HG03159 (cell line): ENCODE data around the gene SPATA24.
"Not testable (repeated sequence)": the region's sequence is repeated elsewhere in the genome, so short reads cannot be mapped to it uniquely, and the experiment has no call there.

Experiments
- ATAC-seq: cut with Tn5 transposase; IDR thresholded peaks from one replicate; pipeline ENCODE4 v1.9.1; 2021; ENCODE audit warnings: mild to moderate bottlenecking, moderate library complexity; ENCODE audit not compliant: unreplicated experiment

Gene SPATA24

DNA sequence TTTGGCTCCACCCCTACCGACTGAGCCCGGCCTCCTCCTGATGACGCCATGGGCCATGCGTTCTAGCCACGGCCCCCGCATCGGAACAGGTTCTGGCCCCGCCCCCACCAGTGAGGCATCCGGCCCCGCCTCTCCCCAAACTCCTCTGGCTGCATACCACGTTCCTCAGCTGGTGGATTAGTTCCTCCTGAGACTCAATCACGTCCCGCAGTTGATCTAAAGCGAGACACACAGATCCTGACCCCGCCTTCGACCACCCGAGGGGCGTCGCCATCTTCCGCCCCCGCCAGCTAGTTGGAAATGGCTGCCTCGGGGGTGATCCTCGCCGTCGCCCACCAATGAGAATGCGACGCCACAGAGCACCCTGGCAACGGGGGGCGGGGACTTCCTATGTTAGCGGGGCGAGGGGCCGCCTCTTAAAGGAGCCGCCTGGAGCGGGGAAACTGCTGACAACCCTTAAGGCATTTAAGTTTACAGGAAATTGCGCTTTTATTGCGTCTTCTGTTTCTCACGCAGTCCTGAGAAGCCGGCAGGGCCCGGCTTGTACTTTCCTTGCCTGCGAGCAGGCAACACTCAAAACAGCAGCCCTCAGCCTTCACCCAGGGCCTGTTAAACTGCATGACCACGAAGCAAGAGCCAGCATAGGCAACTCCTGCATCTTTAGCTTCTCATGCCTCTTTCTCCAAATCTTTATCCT is at the start of gene SPATA24:
SPATA24 (minus strand) TSS at position 303 of the 697 bp plus-strand sequence; CDS start at position 274, 29 bp downstream.
- peak; percentile 77 for ATAC-seq

GRCh38 chr5:139451878-139452660 is 48.2 kb upstream of the SPATA24 start:
- no peak for ATAC-seq

- no peak for ATAC-seq
These were observed 47.3 kb upstream of the SPATA24 start for GRCh38 chr5:139451176-139451575.

DNA sequence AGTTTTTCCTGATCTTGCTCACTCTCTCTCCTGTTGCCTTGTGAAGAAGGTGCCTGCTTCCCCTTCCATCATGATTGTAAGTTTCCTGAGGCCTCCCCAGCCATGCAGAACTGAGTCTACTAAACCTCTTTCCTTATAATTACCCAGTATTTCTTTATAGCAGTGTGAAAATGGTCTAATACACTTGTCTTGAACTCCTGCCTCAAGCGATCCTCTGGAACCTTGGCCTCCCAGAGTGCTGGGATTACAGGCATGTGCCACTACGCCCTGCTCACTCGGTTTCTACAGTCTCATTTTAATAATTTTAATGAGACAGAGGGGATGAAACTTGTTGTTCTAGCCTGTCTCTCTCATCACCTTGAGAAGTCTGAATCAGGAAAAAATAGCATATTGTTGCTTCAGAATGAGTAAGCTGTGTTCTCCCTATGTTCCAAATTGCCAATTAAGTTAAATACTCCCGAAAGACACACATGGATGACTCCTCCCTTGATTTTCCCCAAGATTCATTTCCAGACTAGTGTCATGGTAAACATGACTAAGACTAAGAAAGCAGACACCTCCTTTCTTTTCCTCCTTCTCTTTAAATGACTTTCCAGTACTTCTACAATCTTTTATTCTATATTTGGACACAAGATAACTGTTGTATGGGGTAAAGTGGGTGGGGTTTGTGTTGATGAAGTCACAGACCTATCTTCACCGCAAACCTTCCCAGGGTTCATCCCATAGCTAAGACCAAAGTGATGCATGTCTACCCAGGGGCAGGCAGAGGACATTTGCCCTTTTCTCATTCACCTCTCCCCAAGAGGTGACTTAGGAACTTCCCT is 43.3 kb upstream of the SPATA24 start:
- no peak for ATAC-seq

GRCh38 chr5:139445325-139446170 is 41.7 kb upstream of the SPATA24 start:
- no peak for ATAC-seq

- no peak for ATAC-seq
These were observed 40.1 kb upstream of the SPATA24 start for GRCh38 chr5:139443831-139444453.

DNA sequence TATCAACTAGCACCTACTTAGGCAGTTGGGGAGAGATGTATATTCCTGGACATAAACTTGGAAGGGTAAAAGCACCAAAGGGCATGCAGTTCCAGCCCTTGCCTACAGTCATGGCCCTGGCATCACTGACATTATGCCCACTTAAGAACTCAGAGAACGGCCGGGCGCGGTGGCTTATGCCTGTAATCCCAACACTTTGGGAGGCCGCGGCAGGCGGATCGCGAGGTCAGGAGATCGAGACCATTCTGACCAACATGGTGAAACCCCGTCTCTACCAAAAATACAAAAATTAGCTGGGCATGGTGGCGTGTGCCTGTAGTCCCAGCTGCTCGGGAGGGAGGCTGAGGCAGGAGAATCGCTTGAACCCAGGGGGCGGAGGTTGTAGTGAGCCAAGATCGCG is 36.5 kb upstream of the SPATA24 start:
- ATAC-seq = not testable (repeated sequence)

DNA sequence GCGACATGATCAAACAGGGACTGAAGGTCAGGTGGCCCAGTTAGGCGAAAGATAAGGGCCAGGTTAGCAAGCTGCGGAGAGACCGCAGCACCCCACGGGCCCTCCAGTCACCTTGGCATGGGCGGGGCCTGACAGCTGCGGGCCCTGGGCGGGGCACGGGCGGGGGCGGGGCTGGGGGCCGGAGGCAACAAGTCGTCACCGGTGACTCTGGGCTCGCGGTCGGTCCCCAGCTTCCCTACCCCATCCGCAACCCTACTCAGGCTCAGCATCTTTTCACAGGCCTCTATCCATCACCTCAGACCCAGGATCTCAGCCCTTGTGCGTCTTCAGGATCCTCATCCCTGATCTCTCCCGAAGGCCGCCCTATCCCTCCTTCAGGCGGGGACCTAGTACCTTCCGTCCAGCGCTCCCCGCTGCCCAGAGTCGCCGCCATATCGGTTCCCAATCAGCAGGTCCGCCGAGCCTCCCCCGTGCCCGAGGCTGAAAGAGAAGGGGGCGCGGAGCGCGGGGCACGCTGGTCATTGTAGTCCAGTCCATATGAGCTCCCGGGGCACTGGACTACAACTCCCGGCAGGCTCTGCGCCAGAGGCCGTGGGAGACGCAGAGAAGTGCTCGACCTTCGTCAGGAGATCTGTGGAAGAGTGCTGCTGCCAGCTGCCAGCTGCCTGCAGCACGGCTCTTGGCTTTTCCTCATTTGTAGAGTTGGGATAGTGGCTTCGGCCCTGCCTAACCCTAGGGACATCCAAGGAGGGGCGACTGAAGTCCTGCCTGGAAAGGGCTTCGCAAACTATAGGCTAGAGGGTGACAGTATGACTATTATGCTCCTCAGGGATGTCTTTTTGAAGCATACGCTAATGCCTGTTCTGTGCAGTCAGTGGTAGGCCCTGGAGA is 35.4 kb upstream of the SPATA24 start, which contains the start of gene DNAJC18:
DNAJC18 (minus strand) TSS at position 513 of the 891 bp plus-strand sequence; CDS start at position 433, 80 bp downstream.
- peak; percentile 92 for ATAC-seq

GRCh38 chr5:139438707-139439012 is 34.8 kb upstream of the SPATA24 start:
- no peak for ATAC-seq

GRCh38 chr5:139435676-139436075 is 31.8 kb upstream of the SPATA24 start:
- ATAC-seq = no peak

DNA sequence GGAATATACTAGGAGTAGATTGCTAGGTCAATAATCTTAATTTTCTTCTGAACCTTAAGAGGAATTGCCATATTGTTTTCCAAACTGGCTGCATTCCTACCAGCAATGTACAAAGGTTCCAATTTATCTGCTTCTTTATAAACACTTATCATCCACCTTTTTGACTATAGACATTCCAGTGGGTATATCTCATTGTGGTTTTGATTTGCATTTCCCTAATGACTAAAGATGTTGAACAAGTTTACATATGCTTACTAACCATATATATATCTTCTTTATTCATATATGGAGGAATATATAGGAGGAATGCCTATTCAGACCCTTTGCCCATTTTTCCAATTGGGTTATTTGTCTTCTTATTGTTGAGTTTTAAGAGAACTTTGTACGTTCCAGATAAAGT is 27.8 kb upstream of the SPATA24 start:
- no peak for ATAC-seq

GRCh38 chr5:139430015-139430414 is 26.1 kb upstream of the SPATA24 start:
- ATAC-seq = no peak

DNA sequence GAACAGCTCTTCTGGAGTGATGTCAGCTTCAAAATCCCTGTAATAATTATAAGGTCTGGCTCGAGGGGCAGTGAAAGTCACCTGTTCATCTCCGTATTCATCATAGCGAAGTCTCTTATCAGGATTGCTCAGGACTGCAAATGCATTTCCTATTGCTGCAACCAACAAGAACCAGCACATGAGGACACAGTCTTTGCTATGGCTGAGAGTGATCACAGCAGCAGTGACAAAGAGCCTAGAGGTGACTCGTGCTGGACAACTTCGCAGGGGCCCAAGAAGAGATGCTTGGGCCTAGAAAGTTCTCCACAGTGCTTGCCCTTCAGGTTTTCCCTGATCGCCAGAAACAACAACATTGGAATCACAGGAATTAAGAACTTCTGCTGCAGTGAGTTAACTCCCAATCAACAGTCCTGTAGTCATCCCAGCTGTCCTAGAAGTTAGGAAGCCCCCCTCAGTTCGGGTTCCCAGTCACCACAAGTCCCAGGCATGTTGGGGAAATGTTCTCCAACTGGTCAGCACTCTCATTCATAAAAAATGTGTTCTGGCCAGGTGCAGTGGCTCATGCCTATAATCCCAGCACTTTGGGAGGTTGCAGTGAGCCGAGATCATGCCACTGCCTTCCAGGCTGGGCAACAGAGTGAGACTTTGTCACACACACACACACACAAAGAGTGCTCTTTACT is 22.5 kb upstream of the SPATA24 start:
- ATAC-seq = no peak

DNA sequence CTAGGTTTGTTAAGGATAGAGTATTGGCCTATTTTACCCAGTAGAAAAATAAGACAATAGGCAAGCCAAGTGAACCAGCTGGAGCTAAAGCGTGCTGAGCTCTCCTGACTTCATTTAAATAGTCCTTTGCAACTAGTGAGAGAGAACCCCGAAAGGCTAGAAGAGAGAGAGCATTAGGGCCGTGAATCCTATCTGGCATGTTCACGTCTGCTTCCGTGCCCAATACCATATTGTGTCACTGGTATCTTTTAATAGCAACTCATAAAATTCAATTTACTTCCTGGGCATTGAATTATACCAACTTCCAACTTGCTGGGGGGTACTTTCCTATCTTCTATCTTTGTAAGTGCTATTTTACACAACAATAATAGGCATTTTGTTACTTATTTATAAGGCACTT is 21.6 kb upstream of the SPATA24 start:
- no peak for ATAC-seq

DNA sequence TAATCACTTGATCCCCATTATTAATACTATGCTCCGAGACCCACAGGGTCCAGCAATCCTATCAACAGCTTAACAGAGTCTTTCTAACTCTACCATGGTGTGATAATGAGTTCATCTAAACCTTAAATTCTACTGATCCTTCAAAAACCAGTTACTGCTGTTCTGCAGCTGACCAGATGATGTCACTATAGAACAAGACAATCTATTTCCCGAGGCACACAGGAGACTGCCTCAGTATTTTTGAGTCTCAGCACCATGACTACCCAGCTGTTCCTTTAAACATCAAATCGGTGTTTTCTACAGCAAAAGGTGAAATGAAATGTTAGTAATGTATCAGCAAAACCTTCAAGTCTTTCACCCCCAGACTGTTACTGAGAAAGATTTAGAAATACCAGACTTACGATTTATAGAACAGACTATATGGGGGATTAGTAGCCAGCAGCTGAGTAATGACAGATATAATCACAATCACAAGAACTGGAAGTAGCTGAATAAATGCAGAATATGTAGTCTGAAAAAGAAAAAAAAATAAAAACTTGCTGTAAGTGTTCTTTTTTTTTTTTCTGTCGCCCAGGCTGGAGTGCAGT is 18.5 kb upstream of the SPATA24 start:
- ATAC-seq = no peak

DNA sequence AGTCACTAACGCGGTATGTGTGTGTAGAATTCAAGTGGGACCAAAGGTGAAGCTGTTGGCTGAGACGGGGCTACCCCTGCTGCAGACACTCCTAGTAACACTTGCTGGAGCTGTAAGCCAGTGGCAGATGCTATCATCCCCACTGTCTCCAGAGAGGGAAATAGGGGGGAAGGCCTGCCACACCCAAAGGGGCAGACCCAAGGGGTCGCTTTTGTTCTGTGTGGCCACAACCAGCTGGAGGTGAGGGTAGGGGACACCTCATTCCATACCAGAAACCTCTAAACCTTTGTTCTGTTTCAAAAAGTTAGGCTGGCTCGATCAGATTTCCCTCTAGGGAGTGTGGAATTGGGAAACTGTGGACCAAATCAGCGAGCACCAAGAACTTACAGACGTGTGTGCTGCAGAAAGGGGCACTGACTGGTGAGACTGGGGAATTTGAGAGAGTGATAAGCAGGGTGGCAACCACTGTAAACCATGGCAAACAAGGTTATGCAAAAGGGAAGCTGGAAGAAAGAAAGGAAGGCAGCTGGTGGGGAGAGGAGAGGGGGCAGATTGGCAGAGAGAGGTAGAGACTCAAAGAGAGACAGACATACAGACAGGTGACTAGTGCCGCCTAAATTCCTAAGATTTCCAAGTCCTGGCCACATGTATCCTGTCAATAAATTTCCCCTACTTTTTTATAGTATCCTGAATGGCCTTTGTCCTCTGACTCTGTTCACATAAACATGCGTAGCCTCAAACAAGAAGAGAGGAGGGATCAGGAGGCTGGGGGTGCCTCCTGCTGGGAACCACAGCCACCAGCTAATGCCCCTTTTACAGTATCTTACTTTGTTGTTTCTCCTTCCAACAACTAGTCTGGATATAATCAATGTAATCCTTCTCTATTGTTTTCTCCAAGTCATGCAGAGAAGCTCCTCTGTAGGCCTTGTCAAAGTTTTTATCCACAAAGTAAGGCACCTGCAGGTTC is 15.6 kb upstream of the SPATA24 start:
- ATAC-seq = no peak

GRCh38 chr5:139418793-139419192 is 14.9 kb upstream of the SPATA24 start:
- no peak for ATAC-seq
